Esophagus muscularis mucosa (tissue), 3 donors: ENCODE results near the gene FTCDNL1.

ENCODE experiments used
- POLR2A ChIP-seq: fragments of 450-650 bp; IDR thresholded peaks from one replicate; pipeline ENCODE4 v1.6.1; 2017; ENCODE audit warnings: antibody characterized with exemption, moderate library complexity, mild to moderate bottlenecking, low read depth
- TF ChIP-seq, protein P1 (sequence below), 3 experiments: fragments of 200-600 bp in 2 of 3; fragments of 450-650 bp in 1 of 3; sonication (generic) in 2 of 3; IDR thresholded peaks; one replicate each; pipeline ENCODE4 v1.5.1; 2017 to 2019; ENCODE audit warnings: antibody characterized with exemption in 3 of 3, mild to moderate bottlenecking in 2 of 3, moderate library complexity in 1 of 3

GRCh38 chr2:199875400-199875799 is 24.4 kb upstream of the FTCDNL1 start:
- TF ChIP-seq POLR2A: no peak
- TF ChIP-seq, protein P1, sequence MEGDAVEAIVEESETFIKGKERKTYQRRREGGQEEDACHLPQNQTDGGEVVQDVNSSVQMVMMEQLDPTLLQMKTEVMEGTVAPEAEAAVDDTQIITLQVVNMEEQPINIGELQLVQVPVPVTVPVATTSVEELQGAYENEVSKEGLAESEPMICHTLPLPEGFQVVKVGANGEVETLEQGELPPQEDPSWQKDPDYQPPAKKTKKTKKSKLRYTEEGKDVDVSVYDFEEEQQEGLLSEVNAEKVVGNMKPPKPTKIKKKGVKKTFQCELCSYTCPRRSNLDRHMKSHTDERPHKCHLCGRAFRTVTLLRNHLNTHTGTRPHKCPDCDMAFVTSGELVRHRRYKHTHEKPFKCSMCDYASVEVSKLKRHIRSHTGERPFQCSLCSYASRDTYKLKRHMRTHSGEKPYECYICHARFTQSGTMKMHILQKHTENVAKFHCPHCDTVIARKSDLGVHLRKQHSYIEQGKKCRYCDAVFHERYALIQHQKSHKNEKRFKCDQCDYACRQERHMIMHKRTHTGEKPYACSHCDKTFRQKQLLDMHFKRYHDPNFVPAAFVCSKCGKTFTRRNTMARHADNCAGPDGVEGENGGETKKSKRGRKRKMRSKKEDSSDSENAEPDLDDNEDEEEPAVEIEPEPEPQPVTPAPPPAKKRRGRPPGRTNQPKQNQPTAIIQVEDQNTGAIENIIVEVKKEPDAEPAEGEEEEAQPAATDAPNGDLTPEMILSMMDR (IDR thresholded peaks at IDR 0.05): no peak
